Rectal smooth muscle tissue (tissue), 1 donor: ENCODE data around the gene AFP.

Experiments
- H3K27ac ChIP-seq: one replicate; pipeline ENCODE4 v1.7.0; 2013; ENCODE audit warnings: low read depth, low read length, inconsistent platforms
- H3K27me3 ChIP-seq: one replicate; pipeline ENCODE4 v1.7.0; 2013; ENCODE audit warnings: low read length; ENCODE audit not compliant: control insufficient read depth, insufficient read depth
- H3K36me3 ChIP-seq: one replicate; pipeline ENCODE4 v1.7.0; 2013; ENCODE audit warnings: low read length; ENCODE audit not compliant: control insufficient read depth, insufficient read depth
- H3K4me1 ChIP-seq: one replicate; pipeline ENCODE4 v1.7.0; 2013; ENCODE audit warnings: low read length; ENCODE audit not compliant: control insufficient read depth, insufficient read depth
- H3K4me3 ChIP-seq: one replicate; pipeline ENCODE4 v1.7.0; 2013; ENCODE audit warnings: low read length
- H3K9ac ChIP-seq: one replicate; pipeline ENCODE4 v1.7.0; 2013; ENCODE audit warnings: low read length

AFP gene

GRCh38 chr4:73407227-73407673, 28.8 kb upstream of the AFP start:
- H3K27me3 ChIP-seq: no peaks in the 10 kb centered on the region
- H3K4me1 ChIP-seq: no peaks in the 10 kb centered on the region
- no peak overlapping the region for H3K27ac ChIP-seq
- H3K4me3 ChIP-seq: no peak overlapping the region
- H3K36me3 ChIP-seq: no peaks in the 10 kb centered on the region
- H3K9ac ChIP-seq: no peak overlapping the region

DNA sequence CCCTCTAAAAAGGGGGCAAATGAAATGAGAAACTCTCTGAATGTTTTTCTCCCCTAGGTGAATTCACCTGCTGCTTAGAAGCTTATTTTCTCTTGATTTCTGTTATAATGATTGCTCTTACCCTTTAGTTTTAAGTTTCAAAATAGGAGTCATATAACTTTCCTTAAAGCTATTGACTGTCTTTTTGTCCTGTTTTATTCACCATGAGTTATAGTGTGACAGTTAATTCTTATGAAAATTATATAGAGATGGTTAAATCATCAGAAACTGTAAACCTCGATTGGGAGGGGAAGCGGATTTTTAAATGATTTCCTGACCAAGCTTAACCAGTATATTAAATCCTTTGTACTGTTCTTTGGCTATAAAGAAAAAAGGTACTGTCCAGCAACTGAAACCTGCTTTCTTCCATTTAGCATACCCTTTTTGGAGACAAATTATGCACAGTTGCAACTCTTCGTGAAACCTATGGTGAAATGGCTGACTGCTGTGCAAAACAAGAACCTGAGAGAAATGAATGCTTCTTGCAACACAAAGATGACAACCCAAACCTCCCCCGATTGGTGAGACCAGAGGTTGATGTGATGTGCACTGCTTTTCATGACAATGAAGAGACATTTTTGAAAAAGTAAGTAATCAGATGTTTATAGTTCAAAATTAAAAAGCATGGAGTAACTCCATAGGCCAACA, 27.7 kb upstream of the AFP start:
- Histone ChIP-seq H3K4me3 (no peak overlapping the region), H3K27me3 (no peaks in the 10 kb centered on the region), H3K36me3 (no peaks in the 10 kb centered on the region), H3K27ac (no peak overlapping the region), H3K9ac (no peak overlapping the region), H3K4me1 (no peaks in the 10 kb centered on the region)

DNA sequence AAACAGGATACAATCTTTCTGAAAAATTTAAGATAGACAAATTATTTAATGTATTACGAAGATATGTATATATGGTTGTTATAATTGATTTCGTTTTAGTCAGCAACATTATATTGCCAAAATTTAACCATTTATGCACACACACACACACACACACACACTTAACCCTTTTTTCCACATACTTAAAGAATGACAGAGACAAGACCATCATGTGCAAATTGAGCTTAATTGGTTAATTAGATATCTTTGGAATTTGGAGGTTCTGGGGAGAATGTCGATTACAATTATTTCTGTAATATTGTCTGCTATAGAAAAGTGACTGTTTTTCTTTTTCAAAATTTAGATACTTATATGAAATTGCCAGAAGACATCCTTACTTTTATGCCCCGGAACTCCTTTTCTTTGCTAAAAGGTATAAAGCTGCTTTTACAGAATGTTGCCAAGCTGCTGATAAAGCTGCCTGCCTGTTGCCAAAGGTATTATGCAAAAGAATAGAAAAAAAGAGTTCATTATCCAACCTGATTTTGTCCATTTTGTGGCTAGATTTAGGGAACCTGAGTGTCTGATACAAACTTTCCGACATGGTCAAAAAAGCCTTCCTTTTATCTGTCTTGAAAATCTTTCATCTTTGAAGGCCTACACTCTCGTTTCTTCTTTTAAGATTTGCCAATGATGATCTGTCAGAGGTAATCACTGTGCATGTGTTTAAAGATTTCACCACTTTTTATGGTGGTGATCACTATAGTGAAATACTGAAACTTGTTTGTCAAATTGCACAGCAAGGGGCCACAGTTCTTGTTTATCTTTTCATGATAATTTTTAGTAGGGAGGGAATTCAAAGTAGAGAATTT, 26.8 kb upstream of the AFP start:
- Histone ChIP-seq H3K36me3 (no peaks in the 10 kb centered on the region), H3K4me3 (no peak overlapping the region), H3K27ac (no peak overlapping the region), H3K27me3 (no peaks in the 10 kb centered on the region), H3K4me1 (no peaks in the 10 kb centered on the region), H3K9ac (no peak overlapping the region)

DNA sequence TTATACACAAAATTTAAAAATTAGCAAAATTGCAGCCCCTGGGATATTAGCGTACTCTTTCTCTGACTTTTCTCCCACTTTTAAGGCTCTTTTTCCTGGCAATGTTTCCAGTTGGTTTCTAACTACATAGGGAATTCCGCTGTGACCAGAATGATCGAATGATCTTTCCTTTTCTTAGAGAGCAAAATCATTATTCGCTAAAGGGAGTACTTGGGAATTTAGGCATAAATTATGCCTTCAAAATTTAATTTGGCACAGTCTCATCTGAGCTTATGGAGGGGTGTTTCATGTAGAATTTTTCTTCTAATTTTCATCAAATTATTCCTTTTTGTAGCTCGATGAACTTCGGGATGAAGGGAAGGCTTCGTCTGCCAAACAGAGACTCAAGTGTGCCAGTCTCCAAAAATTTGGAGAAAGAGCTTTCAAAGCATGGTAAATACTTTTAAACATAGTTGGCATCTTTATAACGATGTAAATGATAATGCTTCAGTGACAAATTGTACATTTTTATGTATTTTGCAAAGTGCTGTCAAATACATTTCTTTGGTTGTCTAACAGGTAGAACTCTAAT, 26.0 kb upstream of the AFP start:
- H3K9ac ChIP-seq: no peak overlapping the region
- no peaks in the 10 kb centered on the region for H3K27me3 ChIP-seq
- H3K36me3 ChIP-seq: no peaks in the 10 kb centered on the region
- no peaks in the 10 kb centered on the region for H3K4me1 ChIP-seq
- H3K4me3 ChIP-seq: no peak overlapping the region
- H3K27ac ChIP-seq: no peak overlapping the region

DNA sequence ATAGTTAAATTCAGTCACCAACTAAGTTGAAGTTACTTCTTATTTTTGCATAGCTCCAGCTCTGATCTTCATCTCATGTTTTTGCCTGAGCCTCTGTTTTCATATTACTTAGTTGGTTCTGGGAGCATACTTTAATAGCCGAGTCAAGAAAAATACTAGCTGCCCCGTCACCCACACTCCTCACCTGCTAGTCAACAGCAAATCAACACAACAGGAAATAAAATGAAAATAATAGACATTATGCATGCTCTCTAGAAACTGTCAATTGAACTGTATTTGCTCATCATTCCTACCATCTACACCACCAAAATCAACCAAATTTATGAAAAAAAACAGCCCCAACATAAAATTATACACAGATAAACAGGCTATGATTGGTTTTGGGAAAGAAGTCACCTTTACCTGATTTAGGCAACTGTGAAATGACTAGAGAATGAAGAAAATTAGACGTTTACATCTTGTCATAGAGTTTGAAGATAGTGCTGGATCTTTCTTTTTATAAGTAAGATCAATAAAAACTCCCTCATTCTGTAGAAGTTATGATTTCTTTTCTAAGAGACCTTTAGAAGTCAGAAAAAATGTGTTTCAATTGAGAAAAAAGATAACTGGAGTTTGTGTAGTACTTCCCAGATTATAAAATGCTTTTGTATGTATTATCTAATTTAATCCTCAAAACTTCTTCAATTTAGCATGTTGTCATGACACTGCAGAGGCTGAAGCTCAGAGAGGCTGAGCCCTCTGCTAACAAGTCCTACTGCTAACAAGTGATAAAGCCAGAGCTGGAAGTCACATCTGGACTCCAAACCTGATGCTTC, 24.9 kb upstream of the AFP start:
- H3K27ac ChIP-seq: no peak overlapping the region
- no peak overlapping the region for H3K4me3 ChIP-seq
- no peaks in the 10 kb centered on the region for H3K4me1 ChIP-seq
- H3K9ac ChIP-seq: no peak overlapping the region
- no peaks in the 10 kb centered on the region for H3K36me3 ChIP-seq
- no peaks in the 10 kb centered on the region for H3K27me3 ChIP-seq

DNA sequence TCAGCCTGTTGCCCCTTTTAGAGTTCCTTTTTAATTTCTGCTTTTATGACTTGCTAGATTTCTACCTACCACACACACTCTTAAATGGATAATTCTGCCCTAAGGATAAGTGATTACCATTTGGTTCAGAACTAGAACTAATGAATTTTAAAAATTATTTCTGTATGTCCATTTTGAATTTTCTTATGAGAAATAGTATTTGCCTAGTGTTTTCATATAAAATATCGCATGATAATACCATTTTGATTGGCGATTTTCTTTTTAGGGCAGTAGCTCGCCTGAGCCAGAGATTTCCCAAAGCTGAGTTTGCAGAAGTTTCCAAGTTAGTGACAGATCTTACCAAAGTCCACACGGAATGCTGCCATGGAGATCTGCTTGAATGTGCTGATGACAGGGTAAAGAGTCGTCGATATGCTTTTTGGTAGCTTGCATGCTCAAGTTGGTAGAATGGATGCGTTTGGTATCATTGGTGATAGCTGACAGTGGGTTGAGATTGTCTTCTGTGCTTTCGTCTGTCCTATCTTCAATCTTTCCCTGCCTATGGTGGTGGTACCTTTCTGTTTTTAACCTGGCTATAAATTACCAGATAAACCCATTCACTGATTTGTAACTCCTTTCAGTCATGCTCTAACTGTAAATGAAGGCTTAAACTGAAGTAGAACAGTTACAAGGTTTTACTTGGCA, 24.1 kb upstream of the AFP start:
- Histone ChIP-seq H3K4me1 (no peaks in the 10 kb centered on the region), H3K9ac (no peak overlapping the region), H3K27ac (no peak overlapping the region), H3K27me3 (no peaks in the 10 kb centered on the region), H3K36me3 (no peaks in the 10 kb centered on the region), H3K4me3 (no peak overlapping the region)

GRCh38 chr4:73413294-73413755, 22.7 kb upstream of the AFP start:
- H3K4me3 ChIP-seq: no peak overlapping the region
- H3K36me3 ChIP-seq: no peaks in the 10 kb centered on the region
- no peak overlapping the region for H3K9ac ChIP-seq
- no peak overlapping the region for H3K27ac ChIP-seq
- no peaks in the 10 kb centered on the region for H3K27me3 ChIP-seq
- no peaks in the 10 kb centered on the region for H3K4me1 ChIP-seq

DNA sequence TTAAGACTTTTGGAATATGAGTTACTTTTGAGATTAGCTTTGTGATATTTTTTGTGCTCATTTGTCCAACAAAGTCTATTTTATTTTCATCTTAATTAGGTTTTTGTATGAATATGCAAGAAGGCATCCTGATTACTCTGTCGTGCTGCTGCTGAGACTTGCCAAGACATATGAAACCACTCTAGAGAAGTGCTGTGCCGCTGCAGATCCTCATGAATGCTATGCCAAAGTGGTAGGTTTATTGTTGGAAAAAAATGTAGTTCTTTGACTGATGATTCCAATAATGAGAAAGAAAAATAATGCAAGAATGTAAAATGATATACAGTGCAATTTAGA, 21.1 kb upstream of the AFP start:
- no peaks in the 10 kb centered on the region for H3K36me3 ChIP-seq
- no peak overlapping the region for H3K9ac ChIP-seq
- H3K27me3 ChIP-seq: no peaks in the 10 kb centered on the region
- no peak overlapping the region for H3K27ac ChIP-seq
- H3K4me3 ChIP-seq: no peak overlapping the region
- H3K4me1 ChIP-seq: no peaks in the 10 kb centered on the region

- Histone ChIP-seq H3K4me3 (no peak overlapping the region), H3K36me3 (no peaks in the 10 kb centered on the region), H3K27me3 (no peaks in the 10 kb centered on the region), H3K27ac (no peak overlapping the region), H3K4me1 (no peaks in the 10 kb centered on the region), H3K9ac (no peak overlapping the region)
These were observed 20.2 kb upstream of the AFP start for GRCh38 chr4:73415807-73416238.

DNA sequence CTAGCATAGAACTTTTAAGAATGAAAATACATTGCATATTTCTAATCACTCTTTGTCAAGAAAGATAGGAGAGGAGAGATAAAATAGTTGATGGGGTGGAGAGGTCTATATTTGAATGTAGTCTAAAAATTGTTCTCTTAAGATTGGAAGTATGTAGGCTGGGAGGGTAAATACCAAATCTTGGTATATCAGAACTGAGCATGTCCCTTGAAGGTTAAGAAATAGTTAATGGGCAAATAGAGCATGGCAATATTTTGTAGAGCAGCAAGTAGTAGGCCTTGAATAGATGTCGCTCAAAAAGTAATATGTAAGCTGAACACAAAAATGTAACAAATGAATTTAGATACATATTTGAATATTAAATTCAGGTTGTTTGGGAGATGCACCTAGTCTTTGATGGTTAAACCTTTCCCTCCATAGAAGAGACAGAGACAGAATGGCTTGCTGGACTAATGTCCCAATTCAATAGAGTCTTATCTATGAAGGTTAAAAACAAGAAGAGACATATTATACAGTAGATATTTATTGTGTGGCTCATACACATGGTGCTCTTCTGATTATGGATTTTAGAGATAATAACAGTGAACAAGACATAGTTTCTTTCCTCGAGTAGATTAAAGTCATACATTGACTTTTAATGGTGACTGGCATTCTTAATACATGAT, 19.5 kb upstream of the AFP start:
- no peak overlapping the region for H3K27ac ChIP-seq
- H3K4me3 ChIP-seq: no peak overlapping the region
- H3K36me3 ChIP-seq: no peaks in the 10 kb centered on the region
- H3K27me3 ChIP-seq: no peaks in the 10 kb centered on the region
- no peak overlapping the region for H3K9ac ChIP-seq
- H3K4me1 ChIP-seq: no peaks in the 10 kb centered on the region

- no peak overlapping the region for H3K27ac ChIP-seq
- no peak overlapping the region for H3K4me3 ChIP-seq
- H3K27me3 ChIP-seq: no peaks in the 10 kb centered on the region
- H3K36me3 ChIP-seq: no peaks in the 10 kb centered on the region
- no peaks in the 10 kb centered on the region for H3K4me1 ChIP-seq
- no peak overlapping the region for H3K9ac ChIP-seq
These were observed 18.7 kb upstream of the AFP start for GRCh38 chr4:73417342-73417741.
